ENCODE data around the gene ONECUT2.

Gene ONECUT2

GRCh38 chr18:57533006-57533867 is 98.1 kb downstream of the ONECUT2 start:
- DNase-seq, result peak; percentile 2

- no peak for DNase-seq
These were observed 98.8 kb downstream of the ONECUT2 start for GRCh38 chr18:57533868-57534510.

GRCh38 chr18:57534511-57534909 is 99.3 kb downstream of the ONECUT2 start:
- no peak for DNase-seq

- no peak for DNase-seq
These were observed 103.4 kb downstream of the ONECUT2 start for GRCh38 chr18:57538614-57539013.

- DNase-seq, result no peak
These were observed 104.5 kb downstream of the ONECUT2 start for GRCh38 chr18:57539702-57540101.

All from fibroblast of skin of right biceps (primary cell).